Measurements from ENCODE around the gene DPF1.
A peak's percentile ranks its signal among the peaks of the same experiment; 100 is the strongest.
"Not testable (repeated sequence)": the region's sequence is repeated elsewhere in the genome, so short reads cannot be mapped to it uniquely, and the experiment has no call there.

DPF1 gene

GRCh38 chr19:38224014-38224862 is at the start of gene DPF1:
Gene DPF1, minus strand, starts transcription at chr19:38224222. Its CDS starts 80 bp downstream, at chr19:38224142.
- peak; percentile 42 for DNase-seq

- DNase-seq = no peak
Observed at GRCh38 chr19:38273499-38273898, 49.5 kb upstream of the DPF1 start.

GRCh38 chr19:38270587-38271167 is 46.7 kb upstream of the DPF1 start:
- no peak for DNase-seq

- DNase-seq = peak; percentile 8
Observed at GRCh38 chr19:38268539-38268938, 44.5 kb upstream of the DPF1 start.

- DNase-seq = no peak
Observed at GRCh38 chr19:38267761-38268483, 43.9 kb upstream of the DPF1 start.

GRCh38 chr19:38266981-38267597 is 43.1 kb upstream of the DPF1 start:
- no peak for DNase-seq

GRCh38 chr19:38265921-38266429 is 42.0 kb upstream of the DPF1 start:
- no peak for DNase-seq

- DNase-seq = no peak
Observed at GRCh38 chr19:38265213-38265861, 41.3 kb upstream of the DPF1 start.

- peak; percentile 58 for DNase-seq
Observed at GRCh38 chr19:38264486-38265212, 40.6 kb upstream of the DPF1 start, which contains the start of gene SPINT2. Gene SPINT2, plus strand, starts transcription at chr19:38264573. Its CDS starts 320 bp downstream, at chr19:38264893.

- DNase-seq = peak; percentile 87
Observed at GRCh38 chr19:38263689-38264485, 39.9 kb upstream of the DPF1 start.

GRCh38 chr19:38262585-38263268 is 38.7 kb upstream of the DPF1 start:
- DNase-seq = no peak

- DNase-seq = not testable (repeated sequence)
Observed at GRCh38 chr19:38261942-38262341, 37.9 kb upstream of the DPF1 start.

GRCh38 chr19:38255383-38256014 is 31.5 kb upstream of the DPF1 start:
- DNase-seq = no peak

GRCh38 chr19:38253788-38254187 is 29.8 kb upstream of the DPF1 start:
- no peak for DNase-seq

GRCh38 chr19:38252941-38253691 is 29.1 kb upstream of the DPF1 start:
- DNase-seq = no peak

GRCh38 chr19:38252385-38252784 is 28.4 kb upstream of the DPF1 start:
- no peak for DNase-seq

GRCh38 chr19:38251564-38252051 is 27.6 kb upstream of the DPF1 start:
- no peak for DNase-seq

- no peak for DNase-seq
Observed at GRCh38 chr19:38250821-38251563, 27.0 kb upstream of the DPF1 start.

Measured in CD4-positive, alpha-beta T cell treated with Interleukin-17A for 4 hours (primary cell).